ENCODE measurements around the gene MST1. TPM values are rescaled to one million over a fixed set of nuclear protein-coding genes. Genes with fewer than 3 reads are reported as not detected.

Gene MST1
- total RNA-seq, 3 donors from 2014 or later, result 4.1 to 5.7 (median 4.7) TPM

- DNase-seq (no peak), ATAC-seq (no peak)
- no peaks in the 10 kb centered on the region for H3K4me1 Mint-ChIP-seq (ENCODE audit: low read depth)
- no peaks in the 10 kb centered on the region for H3K27me3 Mint-ChIP-seq (ENCODE audit: low read depth)
- no peaks in the 10 kb centered on the region for H3K36me3 Mint-ChIP-seq (ENCODE audit: insufficient read depth)
- no peaks in the 10 kb centered on the region for H3K9me3 Mint-ChIP-seq
- no peak overlapping the region for H3K4me3 Mint-ChIP-seq
These were observed 48.0 kb downstream of the MST1 start for GRCh38 chr3:49641292-49641691.

DNA sequence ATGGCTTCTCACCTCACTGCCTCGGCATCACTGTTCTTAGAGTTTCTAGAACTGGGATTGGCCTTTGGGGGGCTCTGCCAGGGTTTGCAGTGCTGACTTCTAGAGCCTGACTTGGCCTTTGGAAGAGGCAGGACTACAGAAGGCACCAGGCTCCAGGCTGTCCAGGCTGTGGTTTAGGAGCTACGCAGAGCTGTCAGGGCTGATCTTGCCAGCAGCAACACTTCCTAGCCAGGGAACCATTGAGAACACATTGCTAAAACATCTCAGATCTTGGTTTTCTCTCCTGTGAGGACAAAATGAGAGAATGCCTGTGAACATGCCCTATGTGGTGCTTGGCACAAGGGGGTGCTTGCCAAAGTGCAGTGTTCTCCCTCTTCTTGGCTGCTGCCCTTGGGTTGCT is 49.7 kb downstream of the MST1 start:
- H3K4me3 Mint-ChIP-seq, result no peak overlapping the region
- no peak for ATAC-seq
- no peaks in the 10 kb centered on the region for H3K27me3 Mint-ChIP-seq (ENCODE audit: low read depth)
- no peaks in the 10 kb centered on the region for H3K4me1 Mint-ChIP-seq (ENCODE audit: low read depth)
- H3K36me3 Mint-ChIP-seq (ENCODE audit: insufficient read depth), result no peaks in the 10 kb centered on the region
- no peak for DNase-seq
- H3K9me3 Mint-ChIP-seq, result no peaks in the 10 kb centered on the region

DNA sequence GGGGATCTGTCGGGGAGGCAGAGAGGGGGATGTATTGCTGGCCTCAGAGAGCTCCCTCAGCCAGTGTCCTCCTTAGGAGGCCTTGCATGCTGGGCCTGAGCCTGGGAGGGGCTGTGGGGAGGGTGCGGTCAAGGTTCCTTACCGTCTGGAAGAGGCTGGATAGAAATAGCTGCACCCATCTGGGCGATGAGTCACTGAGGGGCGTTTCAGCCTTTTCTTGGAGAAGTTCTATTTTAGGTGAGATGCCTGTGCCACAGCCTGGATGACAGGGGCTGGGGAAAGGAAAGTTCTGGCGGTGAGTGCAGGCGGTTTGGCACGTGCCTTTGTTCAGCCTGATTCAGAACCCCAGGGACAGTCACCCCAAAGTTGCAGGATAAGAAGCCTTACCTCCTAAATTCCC is 50.8 kb downstream of the MST1 start:
- Mint-ChIP-seq H3K4me1 (ENCODE audit: low read depth) (no peaks in the 10 kb centered on the region), H3K36me3 (ENCODE audit: insufficient read depth) (no peaks in the 10 kb centered on the region), H3K9me3 (no peaks in the 10 kb centered on the region), H3K4me3 (no peak overlapping the region), H3K27me3 (ENCODE audit: low read depth) (no peaks in the 10 kb centered on the region)
- no peak for ATAC-seq
- no peak for DNase-seq

GRCh38 chr3:49636883-49637609 is 52.2 kb downstream of the MST1 start:
- Mint-ChIP-seq H3K9me3 (no peaks in the 10 kb centered on the region), H3K27me3 (ENCODE audit: low read depth) (no peaks in the 10 kb centered on the region), H3K4me1 (ENCODE audit: low read depth) (no peaks in the 10 kb centered on the region), H3K36me3 (ENCODE audit: insufficient read depth) (no peaks in the 10 kb centered on the region), H3K4me3 (no peak overlapping the region)
- ATAC-seq (no peak), DNase-seq (no peak)

GRCh38 chr3:49634736-49635135 is 54.5 kb downstream of the MST1 start:
- Mint-ChIP-seq H3K4me1 (ENCODE audit: low read depth) (no peaks in the 10 kb centered on the region), H3K36me3 (ENCODE audit: insufficient read depth) (no peaks in the 10 kb centered on the region), H3K9me3 (no peaks in the 10 kb centered on the region), H3K27me3 (ENCODE audit: low read depth) (peaks cover 2% of the 10 kb centered on the region), H3K4me3 (no peak overlapping the region)
- DNase-seq (no peak), ATAC-seq (no peak)

Other genes starting within 250 kb of the MST1 start
- gene DAG1, start 219.2 kb downstream of the MST1 start, total RNA-seq, result 10 to 100 TPM; 19.9 to 25.6 (median 25.4) TPM
- gene BSN, start 135.0 kb downstream of the MST1 start, total RNA-seq, result under 1 TPM; 0.30 to 0.86 (median 0.40) TPM
- gene APEH, start 15.1 kb downstream of the MST1 start, total RNA-seq, result 100 to 1,000 TPM; 129 to 183 (median 171) TPM
- gene RNF123, start 83 bp upstream of the MST1 start, total RNA-seq, result 10 to 100 TPM; 34.0 to 41.4 (median 35.4) TPM
- under 1 TPM in 1 of 3 donors, not detected in 2; 0.11 TPM for gene AMIGO3, start 30.2 kb upstream of the MST1 start, total RNA-seq
- gene GMPPB, start 34.5 kb upstream of the MST1 start, total RNA-seq, result 10 to 100 TPM; 67.0 to 71.8 (median 67.4) TPM
- 10 to 100 TPM; 37.2 to 39.0 (median 38.2) TPM for gene IP6K1, start 97.1 kb upstream of the MST1 start, total RNA-seq
- gene CDHR4, start 110.4 kb upstream of the MST1 start, total RNA-seq, result not detected
- 1 to 10 TPM; 1.4 to 1.8 (median 1.4) TPM for gene INKA1, start 113.8 kb upstream of the MST1 start, total RNA-seq
- 10 to 100 TPM; 27.7 to 28.7 (median 27.8) TPM for gene UBA7, start 124.5 kb upstream of the MST1 start, total RNA-seq
- 10 to 100 TPM; 12.1 to 19.1 (median 12.6) TPM for gene TRAIP, start 167.1 kb upstream of the MST1 start, total RNA-seq
- 1 to 10 TPM; 1.4 to 3.2 (median 1.7) TPM for gene CAMKV, start 180.4 kb upstream of the MST1 start, total RNA-seq
- under 1 TPM; 0.38 to 0.76 (median 0.57) TPM for gene MST1R, start 214.4 kb upstream of the MST1 start, total RNA-seq
- gene MON1A, start 240.3 kb upstream of the MST1 start, total RNA-seq, result 10 to 100 TPM; 14.2 to 18.0 (median 14.3) TPM

All from activated T-cell treated with anti-CD3 and anti-CD28 coated beads, Interleukin-2, amount 50 U/mL, for 4 hours (primary cell).